Activated CD8-positive, alpha-beta T cell treated with anti-CD3 and anti-CD28 coated beads, Interleukin-2, amount 10 ng/mL, durations not matched to agents 7 days and 5 days (primary cell): ENCODE measurements around the gene SEPTIN10. TPM values are rescaled to one million over a fixed set of nuclear protein-coding genes. Genes with fewer than 3 reads are reported as not detected.

Source experiments
- ATAC-seq: fragments of 150-1000 bp; cut with Tn5 transposase; one replicate; pipeline ENCODE4 v1.10.0; 2021; ENCODE audit warnings: moderate library complexity
- CTCF ChIA-PET: fragments of 350-600 bp; sonication (Branson Sonifier 250); formaldehyde crosslinking; loops from one replicate; lab custom pipeline; 2021; ENCODE audit warnings: antibody characterized with exemption; lab: Charles Lee
- POLR2A ChIA-PET: fragments of 350-600 bp; sonication (Branson Sonifier 250); formaldehyde crosslinking; loops from one replicate; lab custom pipeline; 2021; ENCODE audit warnings: antibody characterized with exemption; lab: Charles Lee
- DNase-seq: peaks from one replicate; pipeline ENCODE4 v3.0.0-alpha.2; 2020
- H3K27ac Mint-ChIP-seq: one replicate; pipeline ENCODE4 v1.8.0; 2021; ENCODE audit warnings: mild to moderate bottlenecking, mixed read lengths
- H3K27me3 Mint-ChIP-seq: one replicate; pipeline ENCODE4 v1.8.0; 2021; ENCODE audit warnings: low read depth, mixed read lengths
- H3K36me3 Mint-ChIP-seq: one replicate; pipeline ENCODE4 v1.8.0; 2021; ENCODE audit warnings: low read depth, mixed read lengths
- H3K4me1 Mint-ChIP-seq: one replicate; pipeline ENCODE4 v1.8.0; 2021; ENCODE audit warnings: low read depth, mixed read lengths
- H3K4me3 Mint-ChIP-seq: one replicate; pipeline ENCODE4 v1.8.0; 2021; ENCODE audit warnings: mild to moderate bottlenecking, mixed read lengths
- H3K9me3 Mint-ChIP-seq: one replicate; pipeline ENCODE4 v1.8.0; 2022; ENCODE audit warnings: mixed read lengths; ENCODE audit not compliant: insufficient read depth
- total RNA-seq, 2 experiments: library from RNA; stranded (reverse); gene quantifications; one replicate each; pipeline ENCODE4 v1.2.3, GENCODE V29; 2021

Gene SEPTIN10
- total RNA-seq, 2 experiments from 2014 or later, result 0.50 TPM; not detected in 1

GRCh38 chr2:109497911-109498870, 115.6 kb downstream of the SEPTIN10 start:
- H3K36me3 Mint-ChIP-seq, result no peaks in the 10 kb centered on the region
- DNase-seq (no peak), ATAC-seq (no peak)
- POLR2A ChIA-PET, result no interaction called here
- CTCF ChIA-PET, result interaction anchor here (1.3 kb wide), 1 partner anchor 12 kb away, joined by 3 read pairs; no protein-coding TSS in a partner anchor
- no peak overlapping the region for H3K27ac Mint-ChIP-seq
- H3K9me3 Mint-ChIP-seq, result no peaks in the 10 kb centered on the region
- H3K4me1 Mint-ChIP-seq, result no peaks in the 10 kb centered on the region
- no peak overlapping the region for H3K4me3 Mint-ChIP-seq
- H3K27me3 Mint-ChIP-seq, result no peaks in the 10 kb centered on the region

DNA sequence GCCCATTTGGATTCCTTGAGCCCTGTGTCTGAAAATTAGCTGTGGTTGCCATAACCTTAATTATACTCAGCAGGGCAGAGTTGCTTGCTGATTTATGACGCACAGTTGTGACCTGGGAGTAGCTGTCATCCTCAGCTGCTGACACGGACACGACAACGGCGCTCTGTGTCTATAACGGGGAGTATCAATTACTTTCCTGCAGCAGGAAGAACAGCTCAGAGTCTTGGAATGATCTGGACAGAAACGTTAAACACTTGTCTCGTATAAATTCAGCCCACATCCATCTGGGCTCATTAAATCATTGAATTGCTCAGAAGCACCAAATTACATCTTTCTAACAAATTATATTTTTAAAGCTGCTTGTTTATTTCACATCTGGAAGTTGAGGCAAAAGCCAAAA, 116.3 kb downstream of the SEPTIN10 start:
- no peaks in the 10 kb centered on the region for H3K9me3 Mint-ChIP-seq
- ChIA-PET POLR2A (no interaction called here), CTCF (interaction anchor here (0.9 kb wide), 1 partner anchor 370 kb away, joined by 3 read pairs; no protein-coding TSS in a partner anchor)
- H3K27ac Mint-ChIP-seq, result no peak overlapping the region
- H3K36me3 Mint-ChIP-seq, result no peaks in the 10 kb centered on the region
- DNase-seq (no peak), ATAC-seq (no peak)
- no peaks in the 10 kb centered on the region for H3K27me3 Mint-ChIP-seq
- H3K4me3 Mint-ChIP-seq, result no peak overlapping the region
- no peaks in the 10 kb centered on the region for H3K4me1 Mint-ChIP-seq

- Mint-ChIP-seq H3K9me3 (no peaks in the 10 kb centered on the region), H3K4me1 (no peaks in the 10 kb centered on the region), H3K4me3 (no peak overlapping the region), H3K36me3 (no peaks in the 10 kb centered on the region), H3K27me3 (no peaks in the 10 kb centered on the region), H3K27ac (no peak overlapping the region)
- ATAC-seq (no peak), DNase-seq (no peak)
- ChIA-PET CTCF (no interaction called here), POLR2A (interaction anchor here (0.6 kb wide), 1 partner anchor 116 kb away, joined by 3 read pairs; no protein-coding TSS in a partner anchor)
Observed at GRCh38 chr2:109494351-109494750, 119.4 kb downstream of the SEPTIN10 start.

- POLR2A ChIA-PET, result no interaction called here
- Mint-ChIP-seq H3K4me3 (no peak overlapping the region), H3K36me3 (no peaks in the 10 kb centered on the region), H3K4me1 (no peaks in the 10 kb centered on the region), H3K9me3 (no peaks in the 10 kb centered on the region), H3K27ac (no peak overlapping the region), H3K27me3 (no peaks in the 10 kb centered on the region)
- CTCF ChIA-PET, result interaction anchor here (1.0 kb wide), 1 partner anchor 17 kb away, joined by 4 read pairs; no protein-coding TSS in a partner anchor
- ATAC-seq, result no peak
- DNase-seq, result no peak
Observed at GRCh38 chr2:109493176-109493935, 120.4 kb downstream of the SEPTIN10 start.

Other genes starting within 250 kb of the SEPTIN10 start
- not detected for gene SOWAHC, start 398 bp upstream of the SEPTIN10 start, total RNA-seq
- 10 to 100 TPM; 14.8 to 15.4 TPM for gene RGPD5, start 180.3 kb upstream of the SEPTIN10 start, total RNA-seq